Measurements from ENCODE around the gene USP22. TPM values are rescaled to one million over a fixed set of nuclear protein-coding genes. Genes with fewer than 3 reads are reported as not detected.

Gene USP22
- total RNA-seq, 1 experiment from 2014 or later: 157 TPM

- TF ChIP-seq CTCF (IDR thresholded peaks at IDR 0.05; ENCODE audit: unreplicated experiment): no peak
- no peak overlapping the region for H3K27ac Mint-ChIP-seq (ENCODE audit: low read depth, unreplicated experiment)
- H3K4me1 Mint-ChIP-seq (ENCODE audit: insufficient read depth, unreplicated experiment): no peaks in the 10 kb centered on the region
- H3K27me3 Mint-ChIP-seq (ENCODE audit: insufficient read depth, unreplicated experiment): no peaks in the 10 kb centered on the region
- ChIA-PET POLR2A (no interaction called here), CTCF (interaction anchor here (0.6 to 1.0 kb wide), 3 partner anchors 25 to 771 kb away, joined by 3 to 4 read pairs (median 4); no protein-coding TSS in a partner anchor)
- no TSS peak for BruUV-seq (replicated peaks)
- no peak overlapping the region for H3K4me3 Mint-ChIP-seq (ENCODE audit: unreplicated experiment)
- no peaks in the 10 kb centered on the region for H3K9me3 Mint-ChIP-seq (ENCODE audit: unreplicated experiment)
- intact Hi-C loops (cut with micrococcal nuclease): no loop called here
- DNase-seq (ENCODE audit: unreplicated experiment): no peak
- H3K36me3 Mint-ChIP-seq (ENCODE audit: insufficient read depth, unreplicated experiment): peaks cover 66% of the 10 kb centered on the region
Observed at GRCh38 chr17:20999044-20999573, 43.7 kb downstream of the USP22 start.

DNA sequence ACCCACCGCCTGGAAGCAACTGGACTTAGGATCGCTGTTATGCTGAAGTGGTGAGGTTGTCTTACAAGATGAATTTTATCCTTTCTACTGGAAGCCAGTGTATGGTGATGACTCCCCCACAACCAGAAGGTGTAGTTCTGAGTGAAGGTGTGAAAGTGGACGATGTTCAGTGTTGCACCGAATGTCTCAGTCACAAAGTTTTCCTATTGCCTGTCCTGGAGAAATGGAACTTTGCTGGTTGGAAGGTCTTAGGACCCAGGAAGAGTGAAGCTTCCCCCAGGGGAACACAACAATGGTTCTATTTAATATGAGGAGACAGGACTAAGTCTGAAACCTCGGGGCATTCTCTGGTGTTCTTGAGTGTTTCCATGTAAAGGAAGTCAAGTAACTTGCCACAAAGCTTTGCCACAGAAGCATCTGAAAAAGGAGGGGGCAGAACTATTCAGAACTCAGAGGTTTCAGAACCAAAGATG, 44.2 kb downstream of the USP22 start:
- Mint-ChIP-seq H3K4me3 (ENCODE audit: unreplicated experiment) (no peak overlapping the region), H3K36me3 (ENCODE audit: insufficient read depth, unreplicated experiment) (peaks cover 61% of the 10 kb centered on the region), H3K9me3 (ENCODE audit: unreplicated experiment) (no peaks in the 10 kb centered on the region), H3K27me3 (ENCODE audit: insufficient read depth, unreplicated experiment) (no peaks in the 10 kb centered on the region), H3K27ac (ENCODE audit: low read depth, unreplicated experiment) (no peak overlapping the region), H3K4me1 (ENCODE audit: insufficient read depth, unreplicated experiment) (no peaks in the 10 kb centered on the region)
- POLR2A ChIA-PET: no interaction called here
- no peak for DNase-seq (ENCODE audit: unreplicated experiment)
- intact Hi-C loops (cut with micrococcal nuclease): no loop called here
- CTCF ChIA-PET: interaction anchor here (0.7 to 1.0 kb wide), 2 partner anchors 24 to 771 kb away, joined by 3 to 4 read pairs; no protein-coding TSS in a partner anchor
- no peak for TF ChIP-seq CTCF (IDR thresholded peaks at IDR 0.05; ENCODE audit: unreplicated experiment)
- BruUV-seq (replicated peaks): no TSS peak

- TSS peak; percentile 2 for BruUV-seq (replicated peaks)
Observed at GRCh38 chr17:20997711-20998570, 44.9 kb downstream of the USP22 start.

More at GRCh38 chr17:20997711-20998570, 44.9 kb downstream of the USP22 start:
- Mint-ChIP-seq H3K9me3 (ENCODE audit: unreplicated experiment) (no peaks in the 10 kb centered on the region), H3K27ac (ENCODE audit: low read depth, unreplicated experiment) (no peak overlapping the region), H3K27me3 (ENCODE audit: insufficient read depth, unreplicated experiment) (no peaks in the 10 kb centered on the region), H3K36me3 (ENCODE audit: insufficient read depth, unreplicated experiment) (peaks cover 54% of the 10 kb centered on the region), H3K4me3 (ENCODE audit: unreplicated experiment) (no peak overlapping the region), H3K4me1 (ENCODE audit: insufficient read depth, unreplicated experiment) (peaks cover 4% of the 10 kb centered on the region)
- CTCF ChIA-PET: interaction anchor here (0.7 to 1.0 kb wide), 3 partner anchors 24 to 770 kb away, joined by 3 to 4 read pairs (median 3); no protein-coding TSS in a partner anchor
- no peak for TF ChIP-seq CTCF (IDR thresholded peaks at IDR 0.05; ENCODE audit: unreplicated experiment)
- DNase-seq (ENCODE audit: unreplicated experiment): peak; percentile 22
- POLR2A ChIA-PET: no interaction called here
- intact Hi-C loops (cut with micrococcal nuclease): no loop called here

Measured in MCF 10A (cell line).